ENCODE results near the gene ORAI2.

DNA sequence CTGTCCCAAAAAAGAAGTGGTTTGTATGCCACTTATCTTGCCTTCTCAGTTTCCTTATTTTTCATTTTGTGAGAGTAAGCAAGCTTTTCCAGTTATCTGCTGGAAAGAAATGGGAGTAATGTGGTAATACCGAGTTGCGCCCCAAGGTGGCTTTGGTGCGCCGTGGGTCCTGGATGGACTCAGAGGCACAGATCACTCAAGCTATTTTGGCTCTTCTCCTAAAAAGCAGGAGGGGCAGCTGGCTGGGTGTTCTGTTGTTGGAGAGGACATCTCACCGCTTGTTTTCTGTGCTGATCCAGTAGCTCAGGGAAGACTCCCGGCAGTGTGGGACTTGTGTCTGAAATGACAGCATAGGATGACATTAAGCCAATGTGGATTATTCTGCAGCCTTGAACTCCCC, 20.8 kb upstream of the ORAI2 start:
- TF ChIP-seq, protein P1, sequence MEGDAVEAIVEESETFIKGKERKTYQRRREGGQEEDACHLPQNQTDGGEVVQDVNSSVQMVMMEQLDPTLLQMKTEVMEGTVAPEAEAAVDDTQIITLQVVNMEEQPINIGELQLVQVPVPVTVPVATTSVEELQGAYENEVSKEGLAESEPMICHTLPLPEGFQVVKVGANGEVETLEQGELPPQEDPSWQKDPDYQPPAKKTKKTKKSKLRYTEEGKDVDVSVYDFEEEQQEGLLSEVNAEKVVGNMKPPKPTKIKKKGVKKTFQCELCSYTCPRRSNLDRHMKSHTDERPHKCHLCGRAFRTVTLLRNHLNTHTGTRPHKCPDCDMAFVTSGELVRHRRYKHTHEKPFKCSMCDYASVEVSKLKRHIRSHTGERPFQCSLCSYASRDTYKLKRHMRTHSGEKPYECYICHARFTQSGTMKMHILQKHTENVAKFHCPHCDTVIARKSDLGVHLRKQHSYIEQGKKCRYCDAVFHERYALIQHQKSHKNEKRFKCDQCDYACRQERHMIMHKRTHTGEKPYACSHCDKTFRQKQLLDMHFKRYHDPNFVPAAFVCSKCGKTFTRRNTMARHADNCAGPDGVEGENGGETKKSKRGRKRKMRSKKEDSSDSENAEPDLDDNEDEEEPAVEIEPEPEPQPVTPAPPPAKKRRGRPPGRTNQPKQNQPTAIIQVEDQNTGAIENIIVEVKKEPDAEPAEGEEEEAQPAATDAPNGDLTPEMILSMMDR (IDR thresholded peaks at IDR 0.05) = peak; percentile 30 to 43 (median 34)
- no peak for TF ChIP-seq POLR2A (IDR thresholded peaks at IDR 0.05)

Measured in right lobe of liver (tissue), 4 donors.